Osteocyte (in vitro differentiated cells): Measurements from ENCODE around the gene ANKLE2. TPM values are rescaled to one million over a fixed set of nuclear protein-coding genes. Genes with fewer than 3 reads are reported as not detected.

Experiments
- DNase-seq: peaks from one replicate; pipeline ENCODE4 v3.0.0; 2021; ENCODE audit warnings: mixed read lengths; ENCODE audit not compliant: unreplicated experiment; ENCODE audit errors: extremely low spot score
- H3K27ac Mint-ChIP-seq: one replicate; pipeline ENCODE4 v1.8.0; 2021; ENCODE audit warnings: mild to moderate bottlenecking, mixed read lengths; ENCODE audit not compliant: unreplicated experiment
- H3K27me3 Mint-ChIP-seq: one replicate; pipeline ENCODE4 v1.8.0; 2021; ENCODE audit warnings: mixed read lengths; ENCODE audit not compliant: unreplicated experiment
- H3K36me3 Mint-ChIP-seq: one replicate; pipeline ENCODE4 v1.8.0; 2021; ENCODE audit warnings: mixed read lengths; ENCODE audit not compliant: unreplicated experiment
- H3K4me1 Mint-ChIP-seq: one replicate; pipeline ENCODE4 v1.8.0; 2021; ENCODE audit warnings: mixed read lengths; ENCODE audit not compliant: unreplicated experiment
- H3K4me3 Mint-ChIP-seq: one replicate; pipeline ENCODE4 v1.8.0; 2021; ENCODE audit warnings: mild to moderate bottlenecking, moderate library complexity, mixed read lengths; ENCODE audit not compliant: unreplicated experiment
- H3K9me3 Mint-ChIP-seq: one replicate; pipeline ENCODE4 v1.8.0; 2021; ENCODE audit warnings: mixed read lengths; ENCODE audit not compliant: unreplicated experiment
- total RNA-seq: library from RNA; stranded (reverse); gene quantifications from 2 replicates; pipeline ENCODE4 v1.2.1, GENCODE V29; 2021
- TF ChIP-seq, protein P1 (sequence below): fragments of 200-600 bp; sonication (generic); IDR thresholded peaks from 2 replicates; pipeline ENCODE4 v1.5.0; 2021; ENCODE audit warnings: antibody characterized with exemption, mild to moderate bottlenecking, moderate library complexity

ANKLE2 gene
- total RNA-seq, 1 donor from 2014 or later = 70.0 TPM

DNA sequence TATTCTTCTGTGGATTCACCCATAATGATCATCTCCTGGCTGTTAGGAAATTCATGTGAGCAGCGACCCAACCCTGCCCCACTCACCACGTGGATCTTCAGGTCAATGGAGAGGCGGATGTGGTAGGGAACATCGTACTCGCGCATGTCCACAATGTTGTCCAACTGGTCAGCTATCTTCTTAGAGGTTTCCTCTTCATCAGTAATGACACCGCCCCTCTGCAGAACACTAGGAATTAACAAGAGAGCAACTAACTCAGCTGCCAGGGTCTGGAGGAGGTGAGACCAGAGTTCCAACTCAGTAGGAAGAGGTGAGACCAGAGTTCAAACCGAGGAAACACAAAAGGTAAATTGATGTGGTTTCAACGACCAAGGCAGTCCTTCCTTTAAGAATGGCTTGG lies 84.1 kb downstream of the ANKLE2 start:
- TF ChIP-seq, protein P1, sequence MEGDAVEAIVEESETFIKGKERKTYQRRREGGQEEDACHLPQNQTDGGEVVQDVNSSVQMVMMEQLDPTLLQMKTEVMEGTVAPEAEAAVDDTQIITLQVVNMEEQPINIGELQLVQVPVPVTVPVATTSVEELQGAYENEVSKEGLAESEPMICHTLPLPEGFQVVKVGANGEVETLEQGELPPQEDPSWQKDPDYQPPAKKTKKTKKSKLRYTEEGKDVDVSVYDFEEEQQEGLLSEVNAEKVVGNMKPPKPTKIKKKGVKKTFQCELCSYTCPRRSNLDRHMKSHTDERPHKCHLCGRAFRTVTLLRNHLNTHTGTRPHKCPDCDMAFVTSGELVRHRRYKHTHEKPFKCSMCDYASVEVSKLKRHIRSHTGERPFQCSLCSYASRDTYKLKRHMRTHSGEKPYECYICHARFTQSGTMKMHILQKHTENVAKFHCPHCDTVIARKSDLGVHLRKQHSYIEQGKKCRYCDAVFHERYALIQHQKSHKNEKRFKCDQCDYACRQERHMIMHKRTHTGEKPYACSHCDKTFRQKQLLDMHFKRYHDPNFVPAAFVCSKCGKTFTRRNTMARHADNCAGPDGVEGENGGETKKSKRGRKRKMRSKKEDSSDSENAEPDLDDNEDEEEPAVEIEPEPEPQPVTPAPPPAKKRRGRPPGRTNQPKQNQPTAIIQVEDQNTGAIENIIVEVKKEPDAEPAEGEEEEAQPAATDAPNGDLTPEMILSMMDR = no peak
- Mint-ChIP-seq H3K27ac (no peak overlapping the region), H3K9me3 (no peaks in the 10 kb centered on the region), H3K4me3 (no peak overlapping the region), H3K36me3 (peaks cover 31% of the 10 kb centered on the region), H3K4me1 (no peaks in the 10 kb centered on the region), H3K27me3 (no peaks in the 10 kb centered on the region)
- no peak for DNase-seq

GRCh38 chr12:132675757-132676432 lies 85.7 kb downstream of the ANKLE2 start:
- Mint-ChIP-seq H3K9me3 (no peaks in the 10 kb centered on the region), H3K4me1 (no peaks in the 10 kb centered on the region), H3K27ac (no peak overlapping the region), H3K27me3 (no peaks in the 10 kb centered on the region), H3K4me3 (no peak overlapping the region), H3K36me3 (peaks cover 38% of the 10 kb centered on the region)
- TF ChIP-seq, protein P1 = no peak
- DNase-seq = no peak

Other genes starting within 250 kb of the ANKLE2 start
- not detected in 2 replicates for gene LRCOL1, start 151.2 kb downstream of the ANKLE2 start, total RNA-seq
- not detected in 2 replicates for gene P2RX2, start 143.1 kb downstream of the ANKLE2 start, total RNA-seq
- gene POLE, start 74.5 kb downstream of the ANKLE2 start, total RNA-seq = 72.5 and 74.4 TPM in 2 replicates
- 25.6 and 28.1 TPM in 2 replicates for gene PXMP2, start 74.2 kb downstream of the ANKLE2 start, total RNA-seq
- 23.6 and 24.5 TPM in 2 replicates for gene PGAM5, start 51.0 kb downstream of the ANKLE2 start, total RNA-seq
- 104 and 114 TPM in 2 replicates for gene GOLGA3, start 67.0 kb upstream of the ANKLE2 start, total RNA-seq
- 58.4 and 63.3 TPM in 2 replicates for gene CHFR, start 125.8 kb upstream of the ANKLE2 start, total RNA-seq
- 17.8 and 19.1 TPM in 2 replicates for gene ZNF605, start 194.5 kb upstream of the ANKLE2 start, total RNA-seq
- 13.6 and 16.3 TPM in 2 replicates for gene ZNF26, start 224.5 kb upstream of the ANKLE2 start, total RNA-seq